ENCODE data around the gene MACO1. TPM values are rescaled to one million over a fixed set of nuclear protein-coding genes. Genes with fewer than 3 reads are reported as not detected.

The MACO1 gene
- total and polyA plus RNA-seq, 9 of the 15 experiments (the other 6 are each of a cell fraction or from before 2014, with no cell fraction given): 4.6 to 28.4 (median 21.7) TPM

- TF ChIP-seq ZNF830 (CRISPR knock-in tag; IDR thresholded peaks at IDR 0.05) (no peak), ZKSCAN8 (CRISPR knock-in tag; IDR thresholded peaks at IDR 0.05) (peak; percentile 73; the same call in 1 of the 2 replicates), MNT (conservative IDR thresholded peaks at IDR 0.05) (peak; percentile 37 to 71; a peak in 3 of 4 replicates), PTBP1 (IDR thresholded peaks at IDR 0.05; ENCODE audit: low read depth, low read length) (no peak), HBP1 (CRISPR knock-in tag; IDR thresholded peaks at IDR 0.05) (no peak), TRIM24 (IDR thresholded peaks at IDR 0.05) (no peak; a peak in 2 of 4 replicates), JUN (IDR thresholded peaks at IDR 0.05; ENCODE audit: borderline replicate concordance, low read depth, low read length) (peak; percentile 51; the same call in 1 of the 2 replicates), JUN (CRISPR knock-in tag; IDR thresholded peaks at IDR 0.05; ENCODE audit: borderline replicate concordance) (no peak), ZNF24 (IDR thresholded peaks at IDR 0.05) (peak; percentile 32; the same call in 1 of the 2 replicates), TBP (optimal IDR thresholded peaks at IDR 0.05; ENCODE audit: low read depth, low read length) (peak; percentile 68)
- TF ChIP-seq, protein P1, sequence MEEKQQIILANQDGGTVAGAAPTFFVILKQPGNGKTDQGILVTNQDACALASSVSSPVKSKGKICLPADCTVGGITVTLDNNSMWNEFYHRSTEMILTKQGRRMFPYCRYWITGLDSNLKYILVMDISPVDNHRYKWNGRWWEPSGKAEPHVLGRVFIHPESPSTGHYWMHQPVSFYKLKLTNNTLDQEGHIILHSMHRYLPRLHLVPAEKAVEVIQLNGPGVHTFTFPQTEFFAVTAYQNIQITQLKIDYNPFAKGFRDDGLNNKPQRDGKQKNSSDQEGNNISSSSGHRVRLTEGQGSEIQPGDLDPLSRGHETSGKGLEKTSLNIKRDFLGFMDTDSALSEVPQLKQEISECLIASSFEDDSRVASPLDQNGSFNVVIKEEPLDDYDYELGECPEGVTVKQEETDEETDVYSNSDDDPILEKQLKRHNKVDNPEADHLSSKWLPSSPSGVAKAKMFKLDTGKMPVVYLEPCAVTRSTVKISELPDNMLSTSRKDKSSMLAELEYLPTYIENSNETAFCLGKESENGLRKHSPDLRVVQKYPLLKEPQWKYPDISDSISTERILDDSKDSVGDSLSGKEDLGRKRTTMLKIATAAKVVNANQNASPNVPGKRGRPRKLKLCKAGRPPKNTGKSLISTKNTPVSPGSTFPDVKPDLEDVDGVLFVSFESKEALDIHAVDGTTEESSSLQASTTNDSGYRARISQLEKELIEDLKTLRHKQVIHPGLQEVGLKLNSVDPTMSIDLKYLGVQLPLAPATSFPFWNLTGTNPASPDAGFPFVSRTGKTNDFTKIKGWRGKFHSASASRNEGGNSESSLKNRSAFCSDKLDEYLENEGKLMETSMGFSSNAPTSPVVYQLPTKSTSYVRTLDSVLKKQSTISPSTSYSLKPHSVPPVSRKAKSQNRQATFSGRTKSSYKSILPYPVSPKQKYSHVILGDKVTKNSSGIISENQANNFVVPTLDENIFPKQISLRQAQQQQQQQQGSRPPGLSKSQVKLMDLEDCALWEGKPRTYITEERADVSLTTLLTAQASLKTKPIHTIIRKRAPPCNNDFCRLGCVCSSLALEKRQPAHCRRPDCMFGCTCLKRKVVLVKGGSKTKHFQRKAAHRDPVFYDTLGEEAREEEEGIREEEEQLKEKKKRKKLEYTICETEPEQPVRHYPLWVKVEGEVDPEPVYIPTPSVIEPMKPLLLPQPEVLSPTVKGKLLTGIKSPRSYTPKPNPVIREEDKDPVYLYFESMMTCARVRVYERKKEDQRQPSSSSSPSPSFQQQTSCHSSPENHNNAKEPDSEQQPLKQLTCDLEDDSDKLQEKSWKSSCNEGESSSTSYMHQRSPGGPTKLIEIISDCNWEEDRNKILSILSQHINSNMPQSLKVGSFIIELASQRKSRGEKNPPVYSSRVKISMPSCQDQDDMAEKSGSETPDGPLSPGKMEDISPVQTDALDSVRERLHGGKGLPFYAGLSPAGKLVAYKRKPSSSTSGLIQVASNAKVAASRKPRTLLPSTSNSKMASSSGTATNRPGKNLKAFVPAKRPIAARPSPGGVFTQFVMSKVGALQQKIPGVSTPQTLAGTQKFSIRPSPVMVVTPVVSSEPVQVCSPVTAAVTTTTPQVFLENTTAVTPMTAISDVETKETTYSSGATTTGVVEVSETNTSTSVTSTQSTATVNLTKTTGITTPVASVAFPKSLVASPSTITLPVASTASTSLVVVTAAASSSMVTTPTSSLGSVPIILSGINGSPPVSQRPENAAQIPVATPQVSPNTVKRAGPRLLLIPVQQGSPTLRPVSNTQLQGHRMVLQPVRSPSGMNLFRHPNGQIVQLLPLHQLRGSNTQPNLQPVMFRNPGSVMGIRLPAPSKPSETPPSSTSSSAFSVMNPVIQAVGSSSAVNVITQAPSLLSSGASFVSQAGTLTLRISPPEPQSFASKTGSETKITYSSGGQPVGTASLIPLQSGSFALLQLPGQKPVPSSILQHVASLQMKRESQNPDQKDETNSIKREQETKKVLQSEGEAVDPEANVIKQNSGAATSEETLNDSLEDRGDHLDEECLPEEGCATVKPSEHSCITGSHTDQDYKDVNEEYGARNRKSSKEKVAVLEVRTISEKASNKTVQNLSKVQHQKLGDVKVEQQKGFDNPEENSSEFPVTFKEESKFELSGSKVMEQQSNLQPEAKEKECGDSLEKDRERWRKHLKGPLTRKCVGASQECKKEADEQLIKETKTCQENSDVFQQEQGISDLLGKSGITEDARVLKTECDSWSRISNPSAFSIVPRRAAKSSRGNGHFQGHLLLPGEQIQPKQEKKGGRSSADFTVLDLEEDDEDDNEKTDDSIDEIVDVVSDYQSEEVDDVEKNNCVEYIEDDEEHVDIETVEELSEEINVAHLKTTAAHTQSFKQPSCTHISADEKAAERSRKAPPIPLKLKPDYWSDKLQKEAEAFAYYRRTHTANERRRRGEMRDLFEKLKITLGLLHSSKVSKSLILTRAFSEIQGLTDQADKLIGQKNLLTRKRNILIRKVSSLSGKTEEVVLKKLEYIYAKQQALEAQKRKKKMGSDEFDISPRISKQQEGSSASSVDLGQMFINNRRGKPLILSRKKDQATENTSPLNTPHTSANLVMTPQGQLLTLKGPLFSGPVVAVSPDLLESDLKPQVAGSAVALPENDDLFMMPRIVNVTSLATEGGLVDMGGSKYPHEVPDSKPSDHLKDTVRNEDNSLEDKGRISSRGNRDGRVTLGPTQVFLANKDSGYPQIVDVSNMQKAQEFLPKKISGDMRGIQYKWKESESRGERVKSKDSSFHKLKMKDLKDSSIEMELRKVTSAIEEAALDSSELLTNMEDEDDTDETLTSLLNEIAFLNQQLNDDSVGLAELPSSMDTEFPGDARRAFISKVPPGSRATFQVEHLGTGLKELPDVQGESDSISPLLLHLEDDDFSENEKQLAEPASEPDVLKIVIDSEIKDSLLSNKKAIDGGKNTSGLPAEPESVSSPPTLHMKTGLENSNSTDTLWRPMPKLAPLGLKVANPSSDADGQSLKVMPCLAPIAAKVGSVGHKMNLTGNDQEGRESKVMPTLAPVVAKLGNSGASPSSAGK (IDR thresholded peaks at IDR 0.05): peak; percentile 89
- TF ChIP-seq, protein P2, sequence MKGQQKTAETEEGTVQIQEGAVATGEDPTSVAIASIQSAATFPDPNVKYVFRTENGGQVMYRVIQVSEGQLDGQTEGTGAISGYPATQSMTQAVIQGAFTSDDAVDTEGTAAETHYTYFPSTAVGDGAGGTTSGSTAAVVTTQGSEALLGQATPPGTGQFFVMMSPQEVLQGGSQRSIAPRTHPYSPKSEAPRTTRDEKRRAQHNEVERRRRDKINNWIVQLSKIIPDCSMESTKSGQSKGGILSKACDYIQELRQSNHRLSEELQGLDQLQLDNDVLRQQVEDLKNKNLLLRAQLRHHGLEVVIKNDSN (CRISPR knock-in tag; IDR thresholded peaks at IDR 0.05): peak; percentile 61
Observed at GRCh38 chr1:25549273-25550154, 118.8 kb downstream of the MACO1 start (continued).

Data from K562 (cell line).